Neuronal stem cell (in vitro differentiated cells): ENCODE measurements around the gene NFIX.
"Not testable (repeated sequence)": the region's sequence is repeated elsewhere in the genome, so short reads cannot be mapped to it uniquely, and the experiment has no call there.

ENCODE experiments used
- DNase-seq: peaks from one replicate; pipeline ENCODE4 v3.0.0-alpha.2; 2013; ENCODE audit warnings: low spot score
- H2AFZ ChIP-seq: one replicate; pipeline ENCODE4 v1.6.1; 2013; ENCODE audit warnings: mild to moderate bottlenecking, low read length, inconsistent platforms
- H2AK5ac ChIP-seq: 2 replicates; pipeline ENCODE4 v1.6.1; 2013; ENCODE audit warnings: low read depth, mild to moderate bottlenecking, inconsistent platforms, low read length, moderate library complexity, mixed read lengths
- H2BK120ac ChIP-seq: 2 replicates; pipeline ENCODE4 v1.6.1; 2013; ENCODE audit warnings: low read depth, mild to moderate bottlenecking, inconsistent platforms, low read length, moderate library complexity, mixed read lengths
- H2BK12ac ChIP-seq: one replicate; pipeline ENCODE4 v1.6.1; 2013; ENCODE audit warnings: low read length, inconsistent platforms
- H2BK15ac ChIP-seq: 2 replicates; pipeline ENCODE4 v1.6.1; 2013; ENCODE audit warnings: mild to moderate bottlenecking, low read length, inconsistent platforms, mixed read lengths
- H2BK5ac ChIP-seq: one replicate; pipeline ENCODE4 v1.6.1; 2013; ENCODE audit warnings: inconsistent platforms, mild to moderate bottlenecking, low read length, moderate library complexity
- H3K14ac ChIP-seq: one replicate; pipeline ENCODE4 v1.6.1; 2013; ENCODE audit warnings: low read length, inconsistent platforms
- H3K18ac ChIP-seq: 2 replicates; pipeline ENCODE4 v1.6.1; 2013; ENCODE audit warnings: low read length, inconsistent platforms
- H3K23ac ChIP-seq: 2 replicates; pipeline ENCODE4 v1.6.1; 2013; ENCODE audit warnings: low read depth, mild to moderate bottlenecking, mixed read lengths, low read length, inconsistent platforms; ENCODE audit not compliant: poor library complexity
- H3K27ac ChIP-seq: replicated peaks from 3 replicates; pipeline ENCODE4 v1.5.1; 2013; ENCODE audit warnings: low read length, inconsistent platforms
- H3K27me3 ChIP-seq, 3 experiments: 2 replicates each; pipeline ENCODE4 v1.6.1; 2013; ENCODE audit warnings: low read length in 3 of 3, mild to moderate bottlenecking in 2 of 3, inconsistent platforms in 1 of 3, low read depth in 1 of 3, mixed read lengths in 1 of 3, moderate library complexity in 1 of 3; ENCODE audit not compliant: control insufficient read depth in 3 of 3, insufficient read depth in 3 of 3
- H3K36me3 ChIP-seq, 2 donors: replicated peaks in 1 of 2; 2 replicates each; pipeline ENCODE4 v1.6.1; 2013; ENCODE audit warnings: low read length in 2 of 2; ENCODE audit not compliant: control insufficient read depth in 2 of 2, insufficient read depth in 2 of 2
- H3K4ac ChIP-seq: 2 replicates; pipeline ENCODE4 v1.6.1; 2013; ENCODE audit warnings: inconsistent platforms, mild to moderate bottlenecking, low read length, moderate library complexity
- H3K4me1 ChIP-seq, 2 donors: 1 replicate in 1 of 2; 2 replicates in 1 of 2; pipeline ENCODE4 v1.6.1; 2013; ENCODE audit warnings: low read length in 2 of 2, low read depth in 1 of 2; ENCODE audit not compliant: control insufficient read depth in 2 of 2, insufficient read depth in 1 of 2
- H3K4me2 ChIP-seq: one replicate; pipeline ENCODE4 v1.6.1; 2013; ENCODE audit warnings: mild to moderate bottlenecking, low read length, inconsistent platforms; ENCODE audit not compliant: insufficient read depth, poor library complexity, severe bottlenecking
- H3K4me3 ChIP-seq, 2 donors: 2 replicates each; pipeline ENCODE4 v1.5.1; 2013; ENCODE audit warnings: low read length in 2 of 2, mild to moderate bottlenecking in 2 of 2, inconsistent platforms in 1 of 2, moderate library complexity in 1 of 2
- H3K79me1 ChIP-seq: one replicate; pipeline ENCODE4 v1.6.1; 2013; ENCODE audit warnings: low read depth, mild to moderate bottlenecking, inconsistent platforms, low read length, moderate library complexity
- H3K9ac ChIP-seq: one replicate; pipeline ENCODE4 v1.6.1; 2013; ENCODE audit warnings: mild to moderate bottlenecking, low read depth, low read length, inconsistent platforms; ENCODE audit not compliant: poor library complexity
- H3K9me3 ChIP-seq, 2 donors: replicated peaks in 1 of 2; 2 replicates each; pipeline versions ENCODE3 to v1.6.1; 2013; ENCODE audit warnings: low read length in 2 of 2, mild to moderate bottlenecking in 2 of 2, inconsistent platforms in 1 of 2, low read depth in 1 of 2, mixed read lengths in 1 of 2, moderate library complexity in 1 of 2; ENCODE audit not compliant: control insufficient read depth in 2 of 2, insufficient read depth in 1 of 2
- H4K8ac ChIP-seq: one replicate; pipeline ENCODE4 v1.6.1; 2013; ENCODE audit warnings: low read depth, mild to moderate bottlenecking, inconsistent platforms, low read length, moderate library complexity
- H4K91ac ChIP-seq: one replicate; pipeline ENCODE4 v1.6.1; 2013; ENCODE audit warnings: low read length, low read depth, mild to moderate bottlenecking, inconsistent platforms; ENCODE audit not compliant: poor library complexity
- WGBS, 2 donors: extraction: QIAGEN DNeasy Blood & Tissue Kit; methylation state at CpG; one replicate each; pipeline ENCODE4 v1.1.7; 2013; ENCODE audit warnings: missing lambda C conversion rate in 2 of 2, mixed read lengths in 1 of 2; ENCODE audit not compliant: insufficient read length in 2 of 2, insufficient replicate concordance in 1 of 2; ENCODE audit errors: extremely low coverage in 2 of 2; 5-methylcytosine and 5-hydroxymethylcytosine counted together

NFIX gene

DNA sequence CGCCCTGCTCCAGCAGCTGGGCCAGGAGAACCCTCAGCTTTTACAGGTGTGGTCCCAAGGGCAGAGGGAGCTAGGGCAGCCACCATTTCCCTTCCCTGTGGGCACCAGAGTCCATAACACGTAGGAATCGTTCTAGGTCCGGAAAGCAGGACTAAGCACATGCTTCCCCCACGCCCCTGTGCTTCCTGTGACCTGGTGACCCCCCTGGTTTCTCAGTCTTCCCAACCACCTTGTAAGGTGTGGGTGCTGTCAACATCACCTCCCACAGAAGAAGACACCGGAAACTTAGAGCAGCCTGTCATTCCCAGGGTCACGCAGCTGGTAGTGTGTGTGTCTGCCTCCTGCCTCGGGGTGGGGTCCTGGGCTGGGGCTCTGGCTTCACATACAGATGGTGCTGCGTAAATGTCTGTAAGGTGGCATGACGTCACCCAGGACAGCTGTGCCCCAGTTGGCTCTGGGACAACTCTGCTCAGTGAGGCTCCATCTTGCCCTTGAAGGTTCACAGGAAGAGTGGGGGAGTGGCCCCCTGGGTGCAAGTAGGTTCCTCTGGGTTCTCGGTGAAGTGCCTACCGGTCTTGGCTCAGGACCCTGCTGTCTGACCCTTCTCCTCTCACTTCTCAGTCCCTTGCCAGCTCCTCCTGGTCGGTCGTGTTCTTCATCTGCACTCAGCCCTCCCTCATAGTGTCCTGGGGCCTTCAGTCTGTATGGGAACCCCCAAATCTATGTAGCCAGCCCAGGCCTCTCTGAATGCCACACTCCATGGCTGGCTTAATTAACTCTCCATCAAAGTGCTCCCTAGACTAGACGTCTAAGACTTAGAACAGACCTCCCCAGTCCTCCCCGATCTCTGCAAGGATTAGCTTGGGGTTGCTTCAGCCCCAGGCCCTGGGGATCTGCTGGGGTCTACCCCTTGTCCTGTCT lies 45.7 kb upstream of the NFIX start:
- Histone ChIP-seq H3K14ac (no peak overlapping the region), H2BK5ac (no peak overlapping the region), H3K4ac (no peak overlapping the region), H3K9me3 (no peaks in the 10 kb centered on the region), H2BK120ac (no peak overlapping the region), H3K4me2 (no peak overlapping the region), H3K36me3 (peaks cover 47 to 87% of the 10 kb centered on the region in 2 donors), H3K9ac (no peak overlapping the region), H2BK12ac (no peak overlapping the region), H2AFZ (no peak overlapping the region), H3K4me3 (no peak overlapping the region), H4K91ac (no peak overlapping the region), H3K18ac (no peak overlapping the region), H3K23ac (no peak overlapping the region), H3K27me3 (no peaks in the 10 kb centered on the region), H3K27ac (no peak overlapping the region), H3K79me1 (peaks cover 5% of the 10 kb centered on the region), H4K8ac (no peak overlapping the region), H3K4me1 (peaks cover 0 to 6% of the 10 kb centered on the region in 2 donors), H2AK5ac (no peak overlapping the region), H2BK15ac (no peak overlapping the region)
- no peak for DNase-seq
- WGBS, 2 donors, result no CpG with 5 or more reads among the region's 16 CpGs

DNA sequence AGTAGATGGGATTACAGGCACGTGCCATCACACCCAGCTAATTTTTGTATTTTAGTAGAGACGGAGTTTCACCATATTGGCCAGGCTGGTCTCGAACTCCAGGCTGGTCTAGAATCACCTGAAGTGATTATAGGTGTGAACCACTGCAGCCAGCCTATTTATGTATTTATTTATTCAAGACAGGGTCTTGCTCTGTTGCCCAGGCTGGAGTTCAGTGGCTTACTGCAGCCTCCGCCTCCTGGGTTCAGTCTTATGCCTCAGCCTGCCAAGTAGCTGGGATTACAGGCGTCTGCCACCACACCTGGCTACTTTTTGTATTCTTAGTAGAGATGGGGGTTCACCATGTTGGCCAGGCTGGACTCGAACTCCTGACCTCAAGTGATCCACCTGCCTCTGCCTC lies 43.2 kb upstream of the NFIX start:
- not testable (repeated sequence) for H2BK5ac ChIP-seq, H4K8ac ChIP-seq, H3K27ac ChIP-seq, H3K14ac ChIP-seq, H3K18ac ChIP-seq, H3K9me3 ChIP-seq, H3K4ac ChIP-seq, H4K91ac ChIP-seq, H3K27me3 ChIP-seq, H2AK5ac ChIP-seq, H3K4me2 ChIP-seq, H2BK12ac ChIP-seq, H3K9ac ChIP-seq, DNase-seq, H3K23ac ChIP-seq, H2AFZ ChIP-seq, H3K4me3 ChIP-seq, H2BK15ac ChIP-seq, H3K4me1 ChIP-seq, H2BK120ac ChIP-seq
- no CpG with 5 or more reads among the region's 6 CpGs for WGBS, 2 donors
- Histone ChIP-seq H3K36me3 (peaks cover 52 to 88% of the 10 kb centered on the region in 2 donors), H3K79me1 (peaks cover 17% of the 10 kb centered on the region)

DNA sequence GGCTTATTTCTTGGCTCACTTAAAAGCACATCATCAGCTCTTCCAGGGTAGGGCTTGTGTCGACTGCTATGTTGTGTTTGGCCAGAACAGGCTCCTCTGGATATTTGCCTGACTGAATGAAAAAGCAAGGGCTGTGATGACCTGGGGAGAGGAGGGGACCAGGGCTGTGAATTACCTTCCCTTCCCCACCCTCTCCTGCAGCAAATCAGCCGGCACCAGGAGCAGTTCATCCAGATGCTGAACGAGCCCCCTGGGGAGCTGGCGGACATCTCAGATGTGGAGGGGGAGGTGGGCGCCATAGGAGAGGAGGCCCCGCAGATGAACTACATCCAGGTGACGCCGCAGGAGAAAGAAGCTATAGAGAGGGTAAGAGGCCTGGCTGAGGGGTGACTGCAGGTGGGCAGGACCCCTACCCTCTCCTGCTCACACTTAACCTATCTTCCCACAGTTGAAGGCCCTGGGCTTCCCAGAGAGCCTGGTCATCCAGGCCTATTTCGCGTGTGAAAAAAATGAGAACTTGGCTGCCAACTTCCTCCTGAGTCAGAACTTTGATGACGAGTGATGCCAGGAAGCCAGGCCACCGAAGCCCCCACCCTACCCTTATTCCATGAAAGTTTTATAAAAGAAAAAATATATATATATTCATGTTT lies 42.7 kb upstream of the NFIX start:
- DNase-seq, result no peak
- Histone ChIP-seq H3K4me1 (no peaks in the 10 kb centered on the region), H2BK120ac (no peak overlapping the region), H3K18ac (no peak overlapping the region), H3K36me3 (peaks cover 50 to 82% of the 10 kb centered on the region in 2 donors), H3K4me3 (no peak overlapping the region), H2BK5ac (no peak overlapping the region), H3K9ac (no peak overlapping the region), H3K4me2 (no peak overlapping the region), H3K23ac (peak overlapping the region; percentile 57), H3K27ac (no peak overlapping the region), H3K9me3 (no peaks in the 10 kb centered on the region), H4K8ac (no peak overlapping the region), H2BK15ac (no peak overlapping the region), H2AK5ac (no peak overlapping the region), H3K79me1 (peaks cover 17% of the 10 kb centered on the region), H2AFZ (no peak overlapping the region), H3K27me3 (no peaks in the 10 kb centered on the region), H4K91ac (no peak overlapping the region), H2BK12ac (no peak overlapping the region), H3K4ac (no peak overlapping the region), H3K14ac (no peak overlapping the region)
- WGBS, 2 donors, result no CpG with 5 or more reads among the region's 12 CpGs

DNA sequence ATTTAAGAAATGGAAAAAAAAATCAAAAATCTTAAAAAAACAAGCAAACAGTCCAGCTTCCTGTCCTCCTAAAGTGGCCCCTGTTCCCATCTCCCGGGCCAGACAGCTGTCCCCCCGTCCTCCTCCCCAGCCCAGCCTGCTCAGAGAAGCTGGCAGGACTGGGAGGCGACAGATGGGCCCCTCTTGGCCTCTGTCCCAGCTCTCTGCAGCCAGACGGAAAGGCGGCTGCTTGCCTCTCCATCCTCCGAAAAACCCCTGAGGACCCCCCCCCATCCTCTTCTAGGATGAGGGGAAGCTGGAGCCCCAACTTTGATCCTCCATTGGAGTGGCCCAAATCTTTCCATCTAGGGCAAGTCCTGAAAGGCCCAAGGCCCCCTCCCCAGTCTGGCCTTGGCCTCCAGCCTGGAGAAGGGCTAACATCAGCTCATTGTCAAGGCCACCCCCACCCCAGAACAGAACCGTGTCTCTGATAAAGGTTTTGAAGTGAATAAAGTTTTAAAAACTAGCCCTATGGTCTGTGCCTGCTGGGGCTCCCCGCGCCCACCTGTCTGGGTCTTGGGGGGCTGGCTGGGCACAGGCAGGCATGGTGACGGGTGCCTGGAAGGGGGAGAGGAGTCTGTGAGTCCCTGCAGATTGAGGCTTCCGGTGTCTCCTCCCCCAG lies 42.0 kb upstream of the NFIX start:
- Histone ChIP-seq H3K4me3 (no peak overlapping the region), H3K14ac (no peak overlapping the region), H2BK120ac (no peak overlapping the region), H3K36me3 (peaks cover 43 to 75% of the 10 kb centered on the region in 2 donors), H3K4me1 (no peaks in the 10 kb centered on the region), H3K18ac (no peak overlapping the region), H2BK5ac (peak overlapping the region; percentile 43), H3K9me3 (no peaks in the 10 kb centered on the region), H2BK12ac (no peak overlapping the region), H4K91ac (no peak overlapping the region), H2AFZ (no peak overlapping the region), H2BK15ac (no peak overlapping the region), H4K8ac (no peak overlapping the region), H3K27me3 (no peaks in the 10 kb centered on the region), H3K23ac (no peak overlapping the region), H3K4ac (no peak overlapping the region), H3K79me1 (peaks cover 15% of the 10 kb centered on the region), H3K27ac (no peak overlapping the region), H3K4me2 (no peak overlapping the region), H3K9ac (no peak overlapping the region), H2AK5ac (no peak overlapping the region)
- no peak for DNase-seq
- WGBS, 2 donors, result no CpG with 5 or more reads among the region's 11 CpGs
